Measurements from ENCODE around the gene MTCL1.

Gene MTCL1

DNA sequence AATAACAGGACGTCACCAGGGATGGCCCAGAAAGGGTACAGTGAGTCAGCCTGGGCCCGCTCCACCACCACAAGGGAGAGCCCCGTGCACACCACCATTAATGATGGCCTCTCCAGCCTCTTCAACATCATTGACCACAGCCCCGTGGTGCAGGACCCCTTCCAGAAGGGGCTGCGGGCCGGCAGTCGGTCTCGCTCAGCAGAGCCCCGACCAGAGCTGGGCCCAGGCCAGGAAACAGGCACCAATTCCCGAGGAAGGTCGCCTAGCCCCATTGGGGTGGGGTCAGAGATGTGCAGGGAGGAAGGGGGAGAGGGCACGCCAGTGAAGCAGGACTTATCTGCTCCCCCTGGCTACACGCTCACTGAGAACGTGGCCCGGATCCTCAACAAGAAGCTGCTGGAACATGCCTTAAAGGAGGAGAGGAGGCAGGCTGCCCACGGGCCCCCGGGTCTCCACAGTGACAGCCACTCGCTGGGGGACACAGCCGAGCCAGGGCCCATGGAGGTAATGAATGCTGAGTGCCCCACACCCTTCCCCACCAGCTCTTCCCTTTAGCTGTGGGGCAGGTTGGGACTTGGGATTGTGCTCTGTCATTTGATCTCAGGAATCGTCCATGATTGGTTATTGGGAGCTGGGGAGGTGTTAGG lies 120.5 kb downstream of the MTCL1 start:
- no peaks in the 10 kb centered on the region for H3K9me3 ChIP-seq (ENCODE audit: control insufficient read depth, insufficient read depth, low read length)
- peaks cover 15% of the 10 kb centered on the region; the same call in 1 of the 2 replicates for H3K36me3 ChIP-seq (ENCODE audit: insufficient read depth, low read length)
- no peak overlapping the region for H3K9ac ChIP-seq (ENCODE audit: low read depth, low read length)
- H3K4me1 ChIP-seq (ENCODE audit: insufficient read depth, low read length) = no peaks in the 10 kb centered on the region

DNA sequence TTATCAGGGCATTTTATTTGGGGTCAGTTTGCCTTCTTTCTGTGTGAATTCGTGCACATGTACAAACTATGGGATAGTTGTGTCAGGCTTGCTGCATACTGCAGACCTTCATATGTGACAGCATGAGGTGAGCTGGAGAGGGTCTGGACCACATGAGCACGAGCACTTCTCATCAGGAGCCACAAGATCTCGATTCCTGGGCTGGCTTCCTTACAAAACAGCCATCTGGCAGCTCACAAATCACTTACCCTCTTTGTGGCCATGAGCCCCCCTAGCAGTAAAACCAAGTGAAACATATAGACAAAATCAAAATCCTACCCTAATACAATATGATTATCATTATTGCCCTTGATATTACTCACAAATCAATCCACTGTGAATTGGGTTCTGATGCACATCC lies 121.2 kb downstream of the MTCL1 start:
- Histone ChIP-seq H3K4me1 (ENCODE audit: insufficient read depth, low read length) (no peaks in the 10 kb centered on the region), H3K9ac (ENCODE audit: low read depth, low read length) (no peak overlapping the region), H3K36me3 (ENCODE audit: insufficient read depth, low read length) (peaks cover 15% of the 10 kb centered on the region; the same call in 1 of the 2 replicates), H3K9me3 (ENCODE audit: control insufficient read depth, insufficient read depth, low read length) (no peaks in the 10 kb centered on the region)

DNA sequence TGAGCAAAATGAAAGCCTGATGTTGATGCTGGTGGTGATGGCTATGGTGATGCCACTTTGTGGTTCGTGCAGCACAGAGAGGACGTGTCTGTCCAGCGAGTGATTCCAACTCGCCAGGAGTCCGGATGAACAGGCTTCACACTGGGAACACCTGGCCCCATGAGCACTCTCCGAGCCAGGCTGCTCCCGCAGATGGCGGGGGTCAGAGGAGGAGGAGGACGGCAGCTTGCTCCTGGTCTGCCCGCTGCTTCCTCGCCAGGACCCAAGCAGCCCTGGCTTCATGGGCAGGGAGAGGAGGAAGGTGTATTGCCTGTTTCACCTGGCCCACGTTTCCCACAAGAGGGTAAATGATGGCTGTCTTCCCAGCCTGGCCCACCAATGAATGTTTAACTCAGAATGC lies 121.6 kb downstream of the MTCL1 start:
- peaks cover 14% of the 10 kb centered on the region; the same call in 1 of the 2 replicates for H3K36me3 ChIP-seq (ENCODE audit: insufficient read depth, low read length)
- H3K4me1 ChIP-seq (ENCODE audit: insufficient read depth, low read length) = no peaks in the 10 kb centered on the region
- H3K9ac ChIP-seq (ENCODE audit: low read depth, low read length) = no peak overlapping the region
- H3K9me3 ChIP-seq (ENCODE audit: control insufficient read depth, insufficient read depth, low read length) = no peaks in the 10 kb centered on the region

DNA sequence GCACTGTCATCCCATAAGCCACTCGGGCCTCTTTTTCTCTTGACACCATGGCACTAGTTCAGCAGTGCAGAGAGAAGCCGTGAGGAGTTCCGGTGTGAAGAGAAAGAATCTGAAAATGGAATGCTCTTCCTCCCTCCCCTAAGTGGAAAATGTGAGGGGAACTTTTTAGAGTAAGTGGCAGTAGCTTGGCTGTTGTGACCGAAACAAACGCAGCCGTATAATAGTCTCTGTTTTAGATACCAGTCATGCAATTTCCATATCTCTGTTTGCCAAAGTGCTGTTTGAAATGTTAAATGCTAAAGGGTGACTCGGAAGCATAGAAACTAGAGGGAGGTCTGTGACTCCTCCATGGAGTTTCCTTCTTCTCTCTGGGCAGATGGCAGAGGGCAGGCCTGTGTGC lies 122.9 kb downstream of the MTCL1 start:
- Histone ChIP-seq H3K4me1 (ENCODE audit: insufficient read depth, low read length) (no peaks in the 10 kb centered on the region), H3K9me3 (ENCODE audit: control insufficient read depth, insufficient read depth, low read length) (0 out of 2 replicates have a peak, but pooled peaks cover under 1% of the 10 kb centered on the region), H3K36me3 (ENCODE audit: insufficient read depth, low read length) (peaks cover 8% of the 10 kb centered on the region; the same call in 1 of the 2 replicates), H3K9ac (ENCODE audit: low read depth, low read length) (no peak overlapping the region)

DNA sequence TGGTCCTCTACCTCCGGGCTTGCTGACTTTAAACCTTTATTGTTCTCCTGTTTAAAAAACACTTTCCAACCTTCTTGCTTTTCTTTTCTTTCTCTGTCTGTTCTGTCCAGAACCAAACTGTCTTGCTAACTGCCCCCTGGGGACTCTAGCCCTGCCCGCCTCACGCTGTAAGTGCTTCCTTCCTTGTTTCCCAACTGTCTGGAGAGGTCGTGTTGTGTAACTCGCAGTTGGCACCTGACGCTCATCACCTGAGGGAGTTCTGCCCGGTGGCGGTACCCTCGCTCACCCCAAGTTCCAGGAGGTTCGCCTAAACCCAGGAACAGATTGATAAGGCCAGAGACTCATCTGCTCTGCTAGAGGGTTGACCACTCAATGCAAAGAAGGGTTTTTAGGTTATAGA lies 123.4 kb downstream of the MTCL1 start:
- H3K4me1 ChIP-seq (ENCODE audit: insufficient read depth, low read length) = no peaks in the 10 kb centered on the region
- no peak overlapping the region for H3K9ac ChIP-seq (ENCODE audit: low read depth, low read length)
- 0 out of 2 replicates have a peak, but pooled peaks cover 2% of the 10 kb centered on the region for H3K9me3 ChIP-seq (ENCODE audit: control insufficient read depth, insufficient read depth, low read length)
- H3K36me3 ChIP-seq (ENCODE audit: insufficient read depth, low read length) = peaks cover 8% of the 10 kb centered on the region; the same call in 1 of the 2 replicates

DNA sequence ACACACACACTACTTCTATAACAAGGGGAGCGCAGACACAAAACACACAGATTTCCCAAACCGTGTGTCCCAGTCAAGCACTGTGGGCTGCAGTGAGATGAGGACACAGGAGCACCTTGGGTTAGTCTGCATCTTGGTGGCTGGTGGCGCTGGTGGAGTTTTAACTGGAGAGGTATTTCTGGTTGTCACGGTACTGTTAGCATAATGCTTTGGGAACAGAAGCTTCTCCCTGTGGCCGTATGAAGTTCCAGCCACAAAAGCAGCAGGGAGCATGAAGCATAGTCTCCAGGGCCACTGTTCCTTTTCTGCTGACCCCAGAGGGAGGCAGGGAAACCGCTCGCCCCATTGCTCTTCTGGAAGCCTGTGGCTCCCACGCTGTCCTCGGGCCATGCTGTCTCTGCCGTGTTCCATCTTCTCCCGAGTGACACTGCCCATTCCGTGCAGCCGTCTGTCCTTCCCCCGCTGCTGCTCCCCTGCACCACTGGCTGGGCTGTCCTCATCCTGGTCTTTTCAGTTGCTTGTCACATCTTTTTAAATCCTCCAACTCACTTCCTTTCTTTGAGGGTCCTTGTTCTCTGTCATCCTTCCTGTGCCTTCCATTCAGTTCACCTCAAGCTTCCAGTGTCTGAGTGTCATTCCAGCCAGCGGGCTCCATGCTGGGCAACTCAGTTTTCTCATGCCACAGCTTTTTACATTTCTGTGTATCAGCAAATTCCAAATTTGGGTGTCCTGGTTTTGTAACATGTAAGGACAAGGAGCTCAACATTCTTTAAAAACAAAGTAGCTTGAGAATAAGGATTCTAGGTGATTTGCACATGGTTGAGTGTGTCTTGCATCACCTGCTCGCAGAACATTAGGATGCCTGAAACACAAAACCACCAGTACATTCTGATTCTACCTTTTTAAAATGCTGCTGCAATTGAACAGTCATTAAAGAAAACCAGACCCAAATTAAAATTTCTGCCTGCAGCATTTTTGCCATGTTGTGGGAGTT lies 125.0 kb downstream of the MTCL1 start:
- Histone ChIP-seq H3K4me1 (ENCODE audit: insufficient read depth, low read length) (no peaks in the 10 kb centered on the region), H3K36me3 (ENCODE audit: insufficient read depth, low read length) (peaks cover 4% of the 10 kb centered on the region; the same call in 1 of the 2 replicates), H3K9ac (ENCODE audit: low read depth, low read length) (no peak overlapping the region), H3K9me3 (ENCODE audit: control insufficient read depth, insufficient read depth, low read length) (0 out of 2 replicates have a peak, but pooled peaks cover 4% of the 10 kb centered on the region)

DNA sequence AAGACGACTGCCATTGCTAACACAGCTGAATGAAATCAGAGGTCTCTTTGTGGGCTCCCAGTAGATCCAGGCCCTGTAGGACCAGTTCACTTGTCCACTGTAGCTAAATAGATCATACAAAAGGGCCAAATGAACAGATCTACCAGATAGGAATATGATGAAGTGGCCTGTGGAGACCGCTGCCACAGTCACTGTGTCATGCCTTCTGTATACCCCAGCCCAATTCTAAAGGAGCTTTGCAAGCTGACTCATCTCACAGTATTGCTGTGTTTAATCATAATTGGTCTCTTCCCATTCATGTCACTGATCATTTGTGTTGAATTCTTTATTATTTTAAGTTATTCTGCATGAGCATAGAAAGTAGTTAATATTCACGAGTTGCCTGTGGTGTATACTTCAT lies 125.8 kb downstream of the MTCL1 start:
- no peaks in the 10 kb centered on the region for H3K4me1 ChIP-seq (ENCODE audit: insufficient read depth, low read length)
- H3K9me3 ChIP-seq (ENCODE audit: control insufficient read depth, insufficient read depth, low read length) = 0 out of 2 replicates have a peak, but pooled peaks cover 6% of the 10 kb centered on the region
- no peak overlapping the region for H3K9ac ChIP-seq (ENCODE audit: low read depth, low read length)
- H3K36me3 ChIP-seq (ENCODE audit: insufficient read depth, low read length) = peaks cover 4% of the 10 kb centered on the region; the same call in 1 of the 2 replicates

DNA sequence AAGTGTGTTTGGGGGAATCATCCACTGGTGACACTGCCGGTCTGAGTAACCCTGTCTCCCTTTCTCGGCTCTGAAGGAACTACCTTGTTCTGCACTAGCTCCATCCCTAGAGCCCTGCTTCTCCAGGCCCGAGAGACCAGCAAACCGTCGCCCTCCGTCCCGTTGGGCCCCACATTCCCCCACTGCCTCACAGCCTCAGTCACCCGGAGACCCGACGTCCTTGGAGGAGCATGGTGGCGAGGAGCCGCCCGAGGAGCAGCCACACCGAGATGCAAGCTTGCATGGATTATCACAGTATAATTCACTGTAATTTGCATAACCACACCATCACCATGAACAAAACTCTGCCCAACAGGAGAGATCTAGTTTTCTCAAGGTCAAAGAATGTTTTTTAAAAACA lies 126.2 kb downstream of the MTCL1 start:
- peaks cover 6% of the 10 kb centered on the region; the same call in 1 of the 2 replicates for H3K9me3 ChIP-seq (ENCODE audit: control insufficient read depth, insufficient read depth, low read length)
- no peaks in the 10 kb centered on the region for H3K4me1 ChIP-seq (ENCODE audit: insufficient read depth, low read length)
- H3K36me3 ChIP-seq (ENCODE audit: insufficient read depth, low read length) = peaks cover 2% of the 10 kb centered on the region; the same call in 1 of the 2 replicates
- H3K9ac ChIP-seq (ENCODE audit: low read depth, low read length) = no peak overlapping the region

DNA sequence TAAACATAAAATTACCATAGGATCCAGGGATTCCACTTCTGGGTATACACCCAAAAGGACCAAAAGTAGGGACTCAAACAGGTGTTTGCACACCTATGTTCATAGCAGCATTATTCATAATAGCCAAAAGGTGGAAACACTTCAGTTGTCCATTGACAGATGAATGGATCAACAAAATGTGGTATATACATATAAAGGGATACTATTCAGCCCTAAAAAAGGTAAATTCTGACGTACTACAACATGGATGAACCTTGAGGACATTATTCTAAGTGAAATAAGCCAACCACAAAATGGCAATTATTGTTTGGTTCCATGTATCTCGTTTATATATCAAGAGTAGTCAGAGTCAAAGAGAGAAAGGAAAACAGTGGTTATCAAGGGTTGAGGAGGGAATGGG lies 128.1 kb downstream of the MTCL1 start:
- H3K9me3 ChIP-seq (ENCODE audit: control insufficient read depth, insufficient read depth, low read length) = peaks cover 8% of the 10 kb centered on the region; the same call in 1 of the 2 replicates

DNA sequence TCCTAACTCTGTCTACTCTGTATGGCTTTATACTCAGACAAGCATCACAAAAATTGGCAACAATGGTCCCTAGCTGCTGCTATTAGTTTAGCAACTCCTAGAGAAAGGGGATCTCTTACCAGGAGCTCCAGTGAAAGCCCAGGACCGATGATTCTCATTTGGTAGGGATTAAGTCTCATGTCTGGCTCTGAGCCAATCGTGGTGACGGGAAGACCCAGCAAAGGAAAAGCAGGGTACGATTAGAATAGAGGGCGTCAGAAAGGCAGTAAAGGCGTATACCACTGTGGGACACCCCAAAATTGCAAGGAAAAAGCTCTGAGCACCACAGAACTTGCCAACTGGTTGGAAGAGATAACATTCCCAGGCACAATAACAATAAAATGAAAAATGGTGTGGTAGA lies 129.5 kb downstream of the MTCL1 start:
- Histone ChIP-seq H3K4me1 (ENCODE audit: insufficient read depth, low read length) (no peaks in the 10 kb centered on the region), H3K9ac (ENCODE audit: low read depth, low read length) (no peak overlapping the region), H3K9me3 (ENCODE audit: control insufficient read depth, insufficient read depth, low read length) (peaks cover 8% of the 10 kb centered on the region; the same call in 1 of the 2 replicates), H3K36me3 (ENCODE audit: insufficient read depth, low read length) (no peaks in the 10 kb centered on the region; the same call in 1 of the 2 replicates)

More for the DNA sequence above, 128.1 kb downstream of the MTCL1 start:
- Histone ChIP-seq H3K36me3 (ENCODE audit: insufficient read depth, low read length) (no peaks in the 10 kb centered on the region; the same call in 1 of the 2 replicates), H3K9ac (ENCODE audit: low read depth, low read length) (no peak overlapping the region), H3K4me1 (ENCODE audit: insufficient read depth, low read length) (no peaks in the 10 kb centered on the region)

DNA sequence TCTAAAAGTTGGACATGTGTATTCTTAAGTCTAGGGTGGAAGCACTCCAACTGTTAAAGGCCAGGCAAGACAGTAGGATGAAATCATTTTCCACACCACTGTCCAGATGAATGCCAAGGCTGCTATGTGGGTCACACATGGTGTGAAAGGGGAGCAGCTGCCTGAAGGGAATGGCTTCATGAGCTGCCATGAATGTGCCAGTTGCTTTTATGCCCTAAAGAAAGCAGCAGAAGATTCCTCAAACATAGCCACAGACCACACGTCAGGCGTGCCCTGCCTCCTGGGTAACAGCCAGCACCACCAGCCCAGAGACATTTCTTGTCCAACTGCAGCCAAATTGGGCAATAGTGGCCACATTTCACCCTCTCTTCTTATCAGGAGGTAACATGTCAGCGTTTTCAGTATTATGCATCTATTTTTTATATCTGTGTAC lies 130.2 kb downstream of the MTCL1 start:
- H3K36me3 ChIP-seq (ENCODE audit: insufficient read depth, low read length) = no peaks in the 10 kb centered on the region; the same call in 1 of the 2 replicates

DNA sequence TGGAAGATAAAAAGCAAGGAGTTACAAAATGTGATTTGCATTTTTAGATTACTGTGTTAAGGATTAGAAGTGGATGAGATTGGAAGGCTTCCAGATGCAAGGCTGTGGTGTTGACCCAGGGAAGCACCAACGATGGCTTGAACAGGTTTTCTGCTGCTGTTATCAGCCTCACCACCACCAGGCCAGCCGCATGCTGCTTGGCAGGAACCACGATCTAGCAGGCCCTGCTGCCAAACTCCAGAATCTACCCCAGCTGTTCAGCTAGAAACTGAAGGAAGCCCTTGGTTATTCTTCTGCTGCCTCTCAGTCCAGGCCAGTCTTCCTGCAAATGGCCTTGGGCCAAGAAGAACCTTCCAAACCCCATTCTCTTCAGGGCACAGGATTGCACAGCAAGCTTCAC lies 133.9 kb downstream of the MTCL1 start:
- Histone ChIP-seq H3K9ac (ENCODE audit: low read depth, low read length) (no peak overlapping the region), H3K4me1 (ENCODE audit: insufficient read depth, low read length) (no peaks in the 10 kb centered on the region), H3K36me3 (ENCODE audit: insufficient read depth, low read length) (no peaks in the 10 kb centered on the region; the same call in 1 of the 2 replicates), H3K9me3 (ENCODE audit: control insufficient read depth, insufficient read depth, low read length) (peaks cover 6% of the 10 kb centered on the region; the same call in 1 of the 2 replicates)

More for the DNA sequence above, 130.2 kb downstream of the MTCL1 start:
- H3K9ac ChIP-seq (ENCODE audit: low read depth, low read length) = no peak overlapping the region
- peaks cover 8% of the 10 kb centered on the region; the same call in 1 of the 2 replicates for H3K9me3 ChIP-seq (ENCODE audit: control insufficient read depth, insufficient read depth, low read length)
- H3K4me1 ChIP-seq (ENCODE audit: insufficient read depth, low read length) = no peaks in the 10 kb centered on the region

DNA sequence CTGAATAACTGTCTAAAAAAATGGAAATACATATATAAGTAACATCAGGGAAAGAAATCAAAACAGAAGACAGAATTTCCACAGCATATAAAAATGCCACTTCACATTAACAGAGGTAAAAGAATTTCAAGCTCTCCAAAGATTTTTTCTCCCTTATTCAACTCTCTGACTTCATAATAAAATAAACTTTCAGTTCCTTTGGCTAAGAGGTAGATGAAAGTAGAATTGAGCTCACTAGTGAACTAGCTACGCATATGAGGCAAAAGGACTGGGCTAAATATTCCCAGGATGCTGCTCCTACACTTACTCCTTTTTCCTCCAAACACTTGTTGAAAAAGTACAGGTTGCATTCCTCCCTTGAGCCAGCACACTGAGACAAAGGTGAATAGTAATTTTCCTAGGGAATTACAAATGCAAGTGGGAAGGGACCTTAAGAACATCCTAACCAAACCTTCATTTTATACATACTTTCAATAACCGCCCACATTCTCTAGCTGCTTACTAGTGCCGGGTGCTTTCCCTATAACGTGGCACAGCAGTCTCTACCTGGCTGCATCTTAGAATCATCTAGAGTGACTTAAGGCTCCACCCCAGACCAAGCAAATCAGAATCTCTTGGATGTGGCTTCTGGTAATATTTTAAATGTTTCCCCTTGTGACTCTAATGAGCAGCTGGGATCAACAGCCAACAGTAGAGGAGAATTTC lies 136.6 kb downstream of the MTCL1 start:
- H3K36me3 ChIP-seq (ENCODE audit: insufficient read depth, low read length) = no peaks in the 10 kb centered on the region
- H3K9ac ChIP-seq (ENCODE audit: low read depth, low read length) = no peak overlapping the region
- no peaks in the 10 kb centered on the region for H3K4me1 ChIP-seq (ENCODE audit: insufficient read depth, low read length)
- peaks cover 2% of the 10 kb centered on the region; the same call in 1 of the 2 replicates for H3K9me3 ChIP-seq (ENCODE audit: control insufficient read depth, insufficient read depth, low read length)

DNA sequence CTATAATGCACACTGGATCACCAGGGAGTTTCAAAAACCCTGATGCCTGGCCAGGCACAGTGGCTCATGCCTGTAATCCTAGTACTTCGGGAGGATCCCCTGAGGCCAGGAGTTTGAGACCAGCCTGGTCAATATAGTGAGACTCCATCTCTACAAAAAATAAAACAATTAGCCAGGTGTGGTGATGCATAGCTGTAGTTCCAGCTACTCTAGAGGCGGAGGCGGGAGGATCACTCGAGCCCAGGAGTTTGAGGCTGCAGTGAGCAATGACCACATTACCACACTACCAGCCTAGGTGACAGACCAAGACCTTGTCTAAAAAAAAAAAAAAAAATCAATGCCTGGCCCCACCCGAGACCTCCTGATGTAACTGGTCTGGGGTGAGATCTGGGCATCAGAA lies 137.2 kb downstream of the MTCL1 start:
- Histone ChIP-seq H3K36me3 (ENCODE audit: insufficient read depth, low read length) (no peaks in the 10 kb centered on the region), H3K4me1 (ENCODE audit: insufficient read depth, low read length) (no peaks in the 10 kb centered on the region), H3K9me3 (ENCODE audit: control insufficient read depth, insufficient read depth, low read length) (no peaks in the 10 kb centered on the region; the same call in 1 of the 2 replicates), H3K9ac (ENCODE audit: low read depth, low read length) (no peak overlapping the region)
